ENCODE data around the gene UQCRFS1.

DNA sequence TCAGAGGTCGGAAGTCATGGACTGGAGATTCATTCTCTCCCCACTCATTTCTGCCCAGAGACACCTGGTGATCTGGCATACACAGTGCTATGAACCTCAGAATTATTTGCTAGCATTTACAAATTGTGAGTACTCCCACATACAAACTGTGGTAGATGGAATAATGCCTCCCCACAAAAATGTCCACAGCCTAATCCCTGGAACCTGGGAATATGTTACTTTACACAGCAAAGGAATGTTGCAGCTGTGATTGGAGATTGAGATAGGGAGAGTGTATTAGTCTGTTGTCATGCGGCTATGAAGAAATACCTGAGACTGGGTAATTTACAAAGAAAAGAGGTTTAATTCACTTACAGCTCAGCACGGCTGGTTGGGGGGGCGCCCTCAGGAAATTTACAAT lies 3.1 kb upstream of the UQCRFS1 start:
- TF ChIP-seq, protein P1, sequence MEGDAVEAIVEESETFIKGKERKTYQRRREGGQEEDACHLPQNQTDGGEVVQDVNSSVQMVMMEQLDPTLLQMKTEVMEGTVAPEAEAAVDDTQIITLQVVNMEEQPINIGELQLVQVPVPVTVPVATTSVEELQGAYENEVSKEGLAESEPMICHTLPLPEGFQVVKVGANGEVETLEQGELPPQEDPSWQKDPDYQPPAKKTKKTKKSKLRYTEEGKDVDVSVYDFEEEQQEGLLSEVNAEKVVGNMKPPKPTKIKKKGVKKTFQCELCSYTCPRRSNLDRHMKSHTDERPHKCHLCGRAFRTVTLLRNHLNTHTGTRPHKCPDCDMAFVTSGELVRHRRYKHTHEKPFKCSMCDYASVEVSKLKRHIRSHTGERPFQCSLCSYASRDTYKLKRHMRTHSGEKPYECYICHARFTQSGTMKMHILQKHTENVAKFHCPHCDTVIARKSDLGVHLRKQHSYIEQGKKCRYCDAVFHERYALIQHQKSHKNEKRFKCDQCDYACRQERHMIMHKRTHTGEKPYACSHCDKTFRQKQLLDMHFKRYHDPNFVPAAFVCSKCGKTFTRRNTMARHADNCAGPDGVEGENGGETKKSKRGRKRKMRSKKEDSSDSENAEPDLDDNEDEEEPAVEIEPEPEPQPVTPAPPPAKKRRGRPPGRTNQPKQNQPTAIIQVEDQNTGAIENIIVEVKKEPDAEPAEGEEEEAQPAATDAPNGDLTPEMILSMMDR (IDR thresholded peaks at IDR 0.05), result no peak
- no peak for TF ChIP-seq POLR2A (IDR thresholded peaks at IDR 0.05)

Data from uterus (tissue), 2 donors.